HepG2 (cell line): ENCODE measurements around the gene CBX5. TPM values are rescaled to one million over a fixed set of nuclear protein-coding genes. Genes with fewer than 3 reads are reported as not detected.

Experiments
- ATAC-seq: fragments of 200-7000 bp; cut with Tn5 transposase; 3 replicates; pipeline ENCODE4 v1.9.1; 2020; ENCODE audit warnings: mild to moderate bottlenecking, moderate library complexity
- BruUV-seq: library from RNA; stranded (reverse); fragments of 400-500 nt; replicated peaks from 2 replicates; lab custom pipeline; 2021; lab: Mats Ljungman, UMichigan
- CTCF ChIA-PET: fragments of 300-600 bp; formaldehyde crosslinking; extraction: SDS; loops from one replicate; lab custom pipeline; 2021; ENCODE audit warnings: low total read pairs, inconsistent platforms, low intra/inter-chr PET ratio; lab: Yijun Ruan, JAX
- POLR2A ChIA-PET: fragments of 350-600 bp; sonication (Branson Sonifier 250); formaldehyde crosslinking; loops from one replicate; lab custom pipeline; 2020; ENCODE audit warnings: antibody characterized with exemption, inconsistent platforms; lab: Yijun Ruan, JAX
- DNase-seq: peaks from one replicate; pipeline ENCODE4 v3.0.0-alpha.2; 2015; ENCODE audit warnings: low spot score
- FAIRE-seq: peaks from 3 replicates; lab custom pipeline; 2011; peaks lifted over from hg19 to GRCh38; lab: Jason Lieb, UNC
- H2AFZ ChIP-seq: one replicate; pipeline ENCODE4 v1.6.1; 2011; ENCODE audit warnings: low read length, inconsistent platforms
- H3K27ac ChIP-seq: fragments of 300-600 bp; 3 replicates; pipeline ENCODE4 v1.8.0; 2011; ENCODE audit warnings: mixed run types, mild to moderate bottlenecking, mixed read lengths, low read length, inconsistent platforms; ENCODE audit not compliant: insufficient read depth; ENCODE audit errors: extremely low read length
- H3K27me3 ChIP-seq, 2 experiments: fragments of 200-600 bp in 1 of 2; 2 replicates in 1 of 2; 3 replicates in 1 of 2; pipeline versions ENCODE4 v1.6.0 to v1.8.0; 2011; ENCODE audit warnings: low read length in 2 of 2, mild to moderate bottlenecking in 2 of 2, moderate library complexity in 2 of 2, inconsistent platforms in 1 of 2; ENCODE audit not compliant: insufficient read depth in 2 of 2, control insufficient read depth in 1 of 2
- H3K36me3 ChIP-seq, 2 experiments: fragments of 200-600 bp in 1 of 2; replicated peaks in 1 of 2; 2 replicates in 1 of 2; 3 replicates in 1 of 2; pipeline versions ENCODE4 v1.5.1 to v1.8.0; 2011; ENCODE audit warnings: low read length in 2 of 2, inconsistent platforms in 1 of 2; ENCODE audit not compliant: insufficient read depth in 2 of 2, control insufficient read depth in 1 of 2
- H3K4me1 ChIP-seq: 2 replicates; pipeline ENCODE4 v1.5.1; 2012; ENCODE audit warnings: low read length, inconsistent platforms; ENCODE audit not compliant: insufficient read depth
- H3K4me2 ChIP-seq: 2 replicates; pipeline ENCODE4 v1.6.0; 2011; ENCODE audit warnings: low read depth, low read length, inconsistent platforms
- H3K4me3 ChIP-seq, 3 experiments: fragments of 200-600 bp in 1 of 3; sonication (generic), shearing (Covaris generic) in 1 of 3; replicated peaks in 1 of 3; 2 replicates each; pipeline ENCODE4 v1.5.1; 2011 to 2016; ENCODE audit warnings: low read length in 3 of 3, inconsistent platforms in 2 of 3, low read depth in 2 of 3, mild to moderate bottlenecking in 2 of 3, control low read depth in 1 of 3, mixed read lengths in 1 of 3; ENCODE audit not compliant: insufficient read depth in 1 of 3
- H3K79me2 ChIP-seq: one replicate; pipeline ENCODE4 v1.6.1; 2011; ENCODE audit warnings: low read length, inconsistent platforms; ENCODE audit not compliant: insufficient read depth
- H3K9ac ChIP-seq: 2 replicates; pipeline ENCODE4 v1.6.0; 2011; ENCODE audit warnings: mild to moderate bottlenecking, low read depth, low read length, inconsistent platforms; ENCODE audit not compliant: insufficient read depth
- H3K9me3 ChIP-seq: 2 replicates; pipeline ENCODE4 v1.5.1; 2012; ENCODE audit warnings: mild to moderate bottlenecking, low read length
- H4K20me1 ChIP-seq: 2 replicates; pipeline ENCODE4 v1.6.0; 2011; ENCODE audit warnings: inconsistent platforms, mild to moderate bottlenecking, low read length, moderate library complexity; ENCODE audit not compliant: insufficient read depth
- BRF2 ChIP-seq: sonication (generic); formaldehyde crosslinking; IDR thresholded peaks from 2 replicates; pipeline ENCODE4 v1.8.1; 2022; ENCODE audit warnings: mild to moderate bottlenecking, missing genetic modification reagents
- EZH2 ChIP-seq: conservative IDR thresholded peaks from 2 replicates; pipeline ENCODE4 v1.6.1; 2012; ENCODE audit warnings: mild to moderate bottlenecking, low read depth, low read length, moderate library complexity
- GMEB2 ChIP-seq: IDR thresholded peaks from 2 replicates; pipeline ENCODE4 v1.6.1; 2016; ENCODE audit warnings: missing biosample characterization, missing genetic modification reagents, low read depth
- MTF2 ChIP-seq: sonication (generic); formaldehyde crosslinking; IDR thresholded peaks from 2 replicates; pipeline ENCODE4 v1.5.0; 2020; ENCODE audit warnings: missing genetic modification reagents, borderline replicate concordance
- NCOR1 ChIP-seq: fragments of 200-600 bp; sonication (generic); IDR thresholded peaks from 2 replicates; pipeline ENCODE4 v1.7.0; 2017; ENCODE audit warnings: antibody characterized with exemption, low read length, borderline replicate concordance
- ZMAT5 ChIP-seq: sonication (generic); formaldehyde crosslinking; IDR thresholded peaks from 2 replicates; pipeline ENCODE4 v1.5.0; 2020; ENCODE audit warnings: mild to moderate bottlenecking, low read depth, missing genetic modification reagents, borderline replicate concordance
- ZNF761 ChIP-seq: sonication (generic); formaldehyde crosslinking; conservative IDR thresholded peaks from 2 replicates; pipeline ENCODE4 v1.4.0; 2020; ENCODE audit warnings: mild to moderate bottlenecking, missing genetic modification reagents
- WGBS: methylation state at CpG from one replicate; pipeline ENCODE4 v1.1.6; 2017; ENCODE audit warnings: low lambda C conversion rate; 5-methylcytosine and 5-hydroxymethylcytosine counted together
- in situ Hi-C: cut with HindIII; loops from 2 replicates; pipeline ENCODE4 v1.10.0; 2017; ENCODE audit warnings: low pct_unique_long_range_greater_than_20kb; ENCODE audit not compliant: extremely low pct_ligation_motif_present
- intact Hi-C: fragments of 100-400 bp; cut with micrococcal nuclease; formaldehyde crosslinking; loops from one replicate; pipeline ENCODE4 v1.10.0; 2022; ENCODE audit not compliant: unreplicated experiment
- polyA plus RNA-seq, 8 experiments: library from polyadenylated mRNA; depleted of rRNA in 3 of 8; stranded (reverse) in 7 of 8; unstranded in 1 of 8; fragments of >200 nt; fragmentation: Illumina TruSeq in 4 of 8; extraction: Trizol in 4 of 8; gene quantifications; 2 replicates each; pipeline versions ENCODE4 v1.2.1 to v1.2.3, GENCODE V29; 2011 to 2016; ENCODE audit warnings: low read depth in 4 of 8, missing spikeins in 1 of 8, mixed read lengths in 1 of 8; ENCODE audit not compliant: insufficient read depth in 1 of 8
- total RNA-seq, 5 experiments: library from RNA; depleted of rRNA; stranded (reverse); fragments of >200 nt; fragmentation: Illumina TruSeq; extraction: Trizol; gene quantifications; 2 replicates each; pipeline ENCODE4 v1.2.3, GENCODE V29; 2016; ENCODE audit warnings: low read depth in 1 of 5
- TF ChIP-seq, protein P1 (sequence below): sonication (generic); formaldehyde crosslinking; IDR thresholded peaks from 2 replicates; pipeline ENCODE4 v1.4.0; 2020; ENCODE audit warnings: mild to moderate bottlenecking, low read depth, missing genetic modification reagents
- TF ChIP-seq, protein P2 (sequence below): sonication (generic); formaldehyde crosslinking; conservative IDR thresholded peaks from 2 replicates; pipeline ENCODE4 v1.8.0; 2022; ENCODE audit warnings: low read depth, missing genetic modification reagents

The CBX5 gene
- total and polyA plus RNA-seq, 2 of the 13 experiments (the other 11 are each of a cell fraction or from before 2014, with no cell fraction given): 16.0 to 22.2 TPM

DNA sequence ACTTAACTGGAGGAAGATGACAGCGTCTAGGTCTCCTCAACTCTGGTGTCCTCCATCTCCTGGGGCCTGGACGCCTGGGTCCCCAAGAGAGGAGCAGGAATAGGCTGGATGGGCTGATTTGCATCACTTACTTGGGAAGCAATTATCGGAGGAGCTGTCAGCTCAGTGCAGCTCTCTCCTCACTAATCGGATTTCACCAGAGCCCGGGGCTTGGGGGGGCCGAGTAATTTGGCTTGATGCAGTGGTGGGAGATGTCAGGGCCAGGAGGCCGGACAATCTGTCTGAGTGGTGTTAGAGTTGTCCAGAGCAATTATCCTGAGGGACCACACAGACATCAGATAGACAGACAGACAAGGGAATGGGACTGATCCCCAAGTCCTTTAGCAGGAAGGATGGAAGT lies 86.5 kb downstream of the CBX5 start:
- DNase-seq (no peak), FAIRE-seq (no peak), ATAC-seq (no peak)
- intact Hi-C loops: no loop called here
- Histone ChIP-seq H2AFZ (no peak overlapping the region), H4K20me1 (no peaks in the 10 kb centered on the region), H3K79me2 (no peaks in the 10 kb centered on the region), H3K9me3 (no peaks in the 10 kb centered on the region), H3K27ac (no peak overlapping the region), H3K27me3 (peaks cover 0 to 20% of the 10 kb centered on the region in 2 experiments; a peak in 1 of 5 replicates), H3K4me2 (no peak overlapping the region), H3K4me3 (no peak overlapping the region), H3K9ac (no peak overlapping the region), H3K4me1 (peaks cover 26% of the 10 kb centered on the region), H3K36me3 (no peaks in the 10 kb centered on the region)
- no TSS peak for BruUV-seq
- POLR2A ChIA-PET: no interaction called here
- in situ Hi-C loops: loop anchor here (5.0 kb wide), 1 partner anchor 161 kb away; the partner anchor contains the start of gene HOXC5
- WGBS: 31% methylated on average over 5 of the region's 7 CpGs
- no peak for TF ChIP-seq BRF2 (CRISPR knock-in tag)
- no peak for TF ChIP-seq MTF2 (CRISPR knock-in tag)
- TF ChIP-seq, protein P1, sequence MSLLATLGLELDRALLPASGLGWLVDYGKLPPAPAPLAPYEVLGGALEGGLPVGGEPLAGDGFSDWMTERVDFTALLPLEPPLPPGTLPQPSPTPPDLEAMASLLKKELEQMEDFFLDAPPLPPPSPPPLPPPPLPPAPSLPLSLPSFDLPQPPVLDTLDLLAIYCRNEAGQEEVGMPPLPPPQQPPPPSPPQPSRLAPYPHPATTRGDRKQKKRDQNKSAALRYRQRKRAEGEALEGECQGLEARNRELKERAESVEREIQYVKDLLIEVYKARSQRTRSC (CRISPR knock-in tag): no peak
- TF ChIP-seq ZMAT5 (CRISPR knock-in tag): no peak
- TF ChIP-seq ZNF761: no peak
- no peak for TF ChIP-seq GMEB2
- TF ChIP-seq, protein P2, sequence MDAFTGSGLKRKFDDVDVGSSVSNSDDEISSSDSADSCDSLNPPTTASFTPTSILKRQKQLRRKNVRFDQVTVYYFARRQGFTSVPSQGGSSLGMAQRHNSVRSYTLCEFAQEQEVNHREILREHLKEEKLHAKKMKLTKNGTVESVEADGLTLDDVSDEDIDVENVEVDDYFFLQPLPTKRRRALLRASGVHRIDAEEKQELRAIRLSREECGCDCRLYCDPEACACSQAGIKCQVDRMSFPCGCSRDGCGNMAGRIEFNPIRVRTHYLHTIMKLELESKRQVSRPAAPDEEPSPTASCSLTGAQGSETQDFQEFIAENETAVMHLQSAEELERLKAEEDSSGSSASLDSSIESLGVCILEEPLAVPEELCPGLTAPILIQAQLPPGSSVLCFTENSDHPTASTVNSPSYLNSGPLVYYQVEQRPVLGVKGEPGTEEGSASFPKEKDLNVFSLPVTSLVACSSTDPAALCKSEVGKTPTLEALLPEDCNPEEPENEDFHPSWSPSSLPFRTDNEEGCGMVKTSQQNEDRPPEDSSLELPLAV (CRISPR knock-in tag): no peak
- TF ChIP-seq NCOR1: no peak
- no peak for TF ChIP-seq EZH2
- CTCF ChIA-PET: no interaction called here
